LNCAP (cell line): ENCODE data around the gene DNAH3.

Experiments used
- CTCF ChIP-seq: fragments of 450-650 bp; IDR thresholded peaks from 2 replicates; pipeline ENCODE4 v1.5.1; 2017; ENCODE audit warnings: mild to moderate bottlenecking

The DNAH3 gene

GRCh38 chr16:20968765-20969164 lies 181.9 kb downstream of the DNAH3 start:
- no peak for TF ChIP-seq CTCF

GRCh38 chr16:20960899-20961298 lies 189.7 kb downstream of the DNAH3 start:
- TF ChIP-seq CTCF, result no peak

GRCh38 chr16:20957153-20957552 lies 193.5 kb downstream of the DNAH3 start:
- TF ChIP-seq CTCF, result no peak

GRCh38 chr16:20956319-20956718 lies 194.3 kb downstream of the DNAH3 start:
- TF ChIP-seq CTCF, result no peak

GRCh38 chr16:20954574-20954973 lies 196.1 kb downstream of the DNAH3 start:
- no peak for TF ChIP-seq CTCF

- no peak for TF ChIP-seq CTCF
These were observed 198.3 kb downstream of the DNAH3 start for GRCh38 chr16:20952139-20952920.

- no peak for TF ChIP-seq CTCF
These were observed 200.4 kb downstream of the DNAH3 start for GRCh38 chr16:20950294-20950693.

- TF ChIP-seq CTCF, result no peak
These were observed 201.0 kb downstream of the DNAH3 start for GRCh38 chr16:20949660-20950059.
